OCI-LY3 (cell line): Measurements from ENCODE around the gene NRXN3.

ENCODE experiments used
- CTCF ChIP-seq: fragments of 200-600, 300-600 bp; sonication (generic); IDR thresholded peaks from 2 replicates; pipeline ENCODE4 v1.5.1; 2014; ENCODE audit warnings: antibody characterized with exemption, low read length, low read depth
- EZH2phosphoT487 ChIP-seq: fragments of 200-600 bp; shearing (Covaris generic); IDR thresholded peaks from 2 replicates; pipeline ENCODE4 v1.6.1; 2018; ENCODE audit warnings: antibody characterized with exemption, mixed run types, low read depth

- TF ChIP-seq CTCF (no peak), EZH2phosphoT487 (no peak)
These were observed 40.8 kb upstream of the NRXN3 start for GRCh38 chr14:78129375-78129774.
